IMR-90 (cell line): ENCODE results near the gene TMEM163.

ENCODE experiments used
- BHLHE40 ChIP-seq: fragments of 150-350 bp; IDR thresholded peaks from 2 replicates; pipeline ENCODE4 v1.6.1; 2016; ENCODE audit warnings: mild to moderate bottlenecking, low read depth, low read length
- CEBPB ChIP-seq: IDR thresholded peaks from 2 replicates; pipeline ENCODE4 v1.6.1; 2012; ENCODE audit warnings: low read depth, low read length, improper control_type of control experiment
- CHD1 ChIP-seq: IDR thresholded peaks from 2 replicates; pipeline ENCODE4 v1.6.1; 2012; ENCODE audit warnings: low read depth, low read length, improper control_type of control experiment
- MAFK ChIP-seq: IDR thresholded peaks from 2 replicates; pipeline ENCODE4 v1.6.1; 2012; ENCODE audit warnings: low read depth, low read length, improper control_type of control experiment
- MAZ ChIP-seq: IDR thresholded peaks from 2 replicates; pipeline ENCODE4 v1.6.1; 2012; ENCODE audit warnings: low read depth, mild to moderate bottlenecking, low read length, improper control_type of control experiment, moderate library complexity, borderline replicate concordance
- MXI1 ChIP-seq: IDR thresholded peaks from 2 replicates; pipeline ENCODE4 v1.6.1; 2012; ENCODE audit warnings: low read depth, mild to moderate bottlenecking, low read length, moderate library complexity, borderline replicate concordance
- POLR2A ChIP-seq: IDR thresholded peaks from 2 replicates; pipeline ENCODE4 v1.6.1; 2012; ENCODE audit warnings: mild to moderate bottlenecking, low read depth, low read length
- RFX5 ChIP-seq: IDR thresholded peaks from 2 replicates; pipeline ENCODE4 v1.8.0; 2012; ENCODE audit warnings: low read depth, mild to moderate bottlenecking, low read length, moderate library complexity
- TF ChIP-seq, protein P1 (sequence below): conservative IDR thresholded peaks from 2 replicates; pipeline ENCODE4 v1.5.1; 2012; ENCODE audit warnings: mild to moderate bottlenecking, low read depth, low read length, improper control_type of control experiment
- TF ChIP-seq, protein P2 (sequence below): fragments of 150-350 bp; IDR thresholded peaks from 2 replicates; pipeline ENCODE4 v1.6.1; 2017; ENCODE audit warnings: mild to moderate bottlenecking, antibody characterized with exemption, low read length, low read depth
- TF ChIP-seq, protein P3 (sequence below): fragments of 150-350 bp; IDR thresholded peaks from 2 replicates; pipeline ENCODE4 v1.6.1; 2016; ENCODE audit warnings: low read depth, mild to moderate bottlenecking, low read length, moderate library complexity, borderline replicate concordance

DNA sequence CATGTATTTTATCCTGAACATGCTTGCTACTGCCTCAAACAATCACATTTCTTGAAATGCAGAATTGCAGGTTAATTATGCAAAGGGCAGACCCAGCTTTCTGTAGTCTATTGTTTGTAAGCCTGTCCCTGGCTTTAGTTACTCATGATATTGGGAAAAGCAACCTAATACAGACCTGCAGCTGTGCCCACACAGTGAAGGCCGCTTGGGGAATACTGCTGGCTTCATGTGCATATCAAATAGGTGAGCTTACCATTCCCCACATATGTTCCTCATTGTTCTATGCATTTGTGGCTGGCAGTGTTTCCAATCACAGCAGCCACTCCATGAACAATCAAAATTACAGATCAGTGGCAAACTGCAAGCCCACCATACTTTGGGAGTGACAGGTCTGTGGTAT lies 186.3 kb downstream of the TMEM163 start:
- no peak for TF ChIP-seq RFX5
- TF ChIP-seq, protein P1, sequence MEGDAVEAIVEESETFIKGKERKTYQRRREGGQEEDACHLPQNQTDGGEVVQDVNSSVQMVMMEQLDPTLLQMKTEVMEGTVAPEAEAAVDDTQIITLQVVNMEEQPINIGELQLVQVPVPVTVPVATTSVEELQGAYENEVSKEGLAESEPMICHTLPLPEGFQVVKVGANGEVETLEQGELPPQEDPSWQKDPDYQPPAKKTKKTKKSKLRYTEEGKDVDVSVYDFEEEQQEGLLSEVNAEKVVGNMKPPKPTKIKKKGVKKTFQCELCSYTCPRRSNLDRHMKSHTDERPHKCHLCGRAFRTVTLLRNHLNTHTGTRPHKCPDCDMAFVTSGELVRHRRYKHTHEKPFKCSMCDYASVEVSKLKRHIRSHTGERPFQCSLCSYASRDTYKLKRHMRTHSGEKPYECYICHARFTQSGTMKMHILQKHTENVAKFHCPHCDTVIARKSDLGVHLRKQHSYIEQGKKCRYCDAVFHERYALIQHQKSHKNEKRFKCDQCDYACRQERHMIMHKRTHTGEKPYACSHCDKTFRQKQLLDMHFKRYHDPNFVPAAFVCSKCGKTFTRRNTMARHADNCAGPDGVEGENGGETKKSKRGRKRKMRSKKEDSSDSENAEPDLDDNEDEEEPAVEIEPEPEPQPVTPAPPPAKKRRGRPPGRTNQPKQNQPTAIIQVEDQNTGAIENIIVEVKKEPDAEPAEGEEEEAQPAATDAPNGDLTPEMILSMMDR: no peak
- TF ChIP-seq MXI1: no peak
- TF ChIP-seq POLR2A: no peak
- TF ChIP-seq CEBPB: no peak
- TF ChIP-seq, protein P2, sequence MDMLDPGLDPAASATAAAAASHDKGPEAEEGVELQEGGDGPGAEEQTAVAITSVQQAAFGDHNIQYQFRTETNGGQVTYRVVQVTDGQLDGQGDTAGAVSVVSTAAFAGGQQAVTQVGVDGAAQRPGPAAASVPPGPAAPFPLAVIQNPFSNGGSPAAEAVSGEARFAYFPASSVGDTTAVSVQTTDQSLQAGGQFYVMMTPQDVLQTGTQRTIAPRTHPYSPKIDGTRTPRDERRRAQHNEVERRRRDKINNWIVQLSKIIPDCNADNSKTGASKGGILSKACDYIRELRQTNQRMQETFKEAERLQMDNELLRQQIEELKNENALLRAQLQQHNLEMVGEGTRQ: no peak
- TF ChIP-seq BHLHE40: no peak
- TF ChIP-seq, protein P3, sequence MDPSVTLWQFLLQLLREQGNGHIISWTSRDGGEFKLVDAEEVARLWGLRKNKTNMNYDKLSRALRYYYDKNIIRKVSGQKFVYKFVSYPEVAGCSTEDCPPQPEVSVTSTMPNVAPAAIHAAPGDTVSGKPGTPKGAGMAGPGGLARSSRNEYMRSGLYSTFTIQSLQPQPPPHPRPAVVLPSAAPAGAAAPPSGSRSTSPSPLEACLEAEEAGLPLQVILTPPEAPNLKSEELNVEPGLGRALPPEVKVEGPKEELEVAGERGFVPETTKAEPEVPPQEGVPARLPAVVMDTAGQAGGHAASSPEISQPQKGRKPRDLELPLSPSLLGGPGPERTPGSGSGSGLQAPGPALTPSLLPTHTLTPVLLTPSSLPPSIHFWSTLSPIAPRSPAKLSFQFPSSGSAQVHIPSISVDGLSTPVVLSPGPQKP: no peak
- TF ChIP-seq MAZ: no peak
- no peak for TF ChIP-seq CHD1
- TF ChIP-seq MAFK: no peak
